Type B pancreatic cell (in vitro differentiated cells): ENCODE data around the gene DDIAS. TPM values are rescaled to one million over a fixed set of nuclear protein-coding genes. Genes with fewer than 3 reads are reported as not detected.

Experiments
- DNase-seq: peaks from one replicate; pipeline ENCODE4 v3.0.0; 2021; ENCODE audit warnings: mixed read lengths; ENCODE audit not compliant: unreplicated experiment; ENCODE audit errors: extremely low spot score
- H3K27ac Mint-ChIP-seq: 2 replicates; pipeline ENCODE4 v1.8.0; 2021; ENCODE audit warnings: mild to moderate bottlenecking, mixed read lengths
- H3K27me3 Mint-ChIP-seq: 2 replicates; pipeline ENCODE4 v1.8.0; 2021; ENCODE audit warnings: mixed read lengths
- H3K36me3 Mint-ChIP-seq: 2 replicates; pipeline ENCODE4 v1.8.0; 2021; ENCODE audit warnings: mixed read lengths
- H3K4me1 Mint-ChIP-seq: one replicate; pipeline ENCODE4 v1.8.0; 2021; ENCODE audit warnings: mixed read lengths; ENCODE audit not compliant: unreplicated experiment
- H3K4me3 Mint-ChIP-seq: 2 replicates; pipeline ENCODE4 v1.8.0; 2021; ENCODE audit warnings: mild to moderate bottlenecking, mixed read lengths
- H3K9me3 Mint-ChIP-seq: 2 replicates; pipeline ENCODE4 v1.8.0; 2021; ENCODE audit warnings: mixed read lengths
- CTCF ChIP-seq: fragments of 200-600 bp; sonication (generic); conservative IDR thresholded peaks from 2 replicates; pipeline ENCODE4 v1.5.0; 2021; ENCODE audit warnings: antibody characterized with exemption, mild to moderate bottlenecking
- total RNA-seq: library from RNA; stranded (reverse); gene quantifications from 2 replicates; pipeline ENCODE4 v1.2.1, GENCODE V29; 2021; ENCODE audit warnings: low replicate concordance

DDIAS gene
- total RNA-seq, 1 donor from 2014 or later = 7.6 TPM

GRCh38 chr11:82899186-82899820, 2.2 kb upstream of the DDIAS start:
- Mint-ChIP-seq H3K36me3 (no peaks in the 10 kb centered on the region), H3K4me3 (peak overlapping the region; percentile 99)
- no peak for TF ChIP-seq CTCF

GRCh38 chr11:82899957-82900276, 1.6 kb upstream of the DDIAS start:
- Mint-ChIP-seq H3K9me3 (no peaks in the 10 kb centered on the region), H3K27ac (peak overlapping the region; percentile 98), H3K4me1 (peaks cover 34% of the 10 kb centered on the region), H3K36me3 (no peaks in the 10 kb centered on the region), H3K27me3 (no peaks in the 10 kb centered on the region), H3K4me3 (peak overlapping the region; percentile 99)
- DNase-seq = no peak
- no peak for TF ChIP-seq CTCF

More at GRCh38 chr11:82899186-82899820, 2.2 kb upstream of the DDIAS start:
- Mint-ChIP-seq H3K27me3 (no peaks in the 10 kb centered on the region), H3K4me1 (peaks cover 34% of the 10 kb centered on the region), H3K9me3 (no peaks in the 10 kb centered on the region), H3K27ac (peak overlapping the region; percentile 98)
- DNase-seq = no peak

GRCh38 chr11:82900277-82901164, 1.0 kb upstream of the DDIAS start, which contains the start of gene PRCP:
PRCP (minus strand) TSS chr11:82900430; CDS start chr11:82900402, 28 bp downstream.
- no peak for TF ChIP-seq CTCF
- Mint-ChIP-seq H3K9me3 (no peaks in the 10 kb centered on the region), H3K27ac (peak within 1 kb of the TSS; percentile 98), H3K4me1 (peaks cover 30% of the 10 kb centered on the region), H3K36me3 (no peaks in the 10 kb centered on the region), H3K27me3 (no peaks in the 10 kb centered on the region), H3K4me3 (peak within 1 kb of the TSS; percentile 99)
- DNase-seq = peak; percentile 86

GRCh38 chr11:82901922-82902485, 468 bp downstream of the DDIAS start:
- no peak for TF ChIP-seq CTCF
- no peak for DNase-seq
- no peaks in the 10 kb centered on the region for H3K9me3 Mint-ChIP-seq
- H3K4me3 Mint-ChIP-seq = peak overlapping the region; percentile 99
- no peaks in the 10 kb centered on the region for H3K36me3 Mint-ChIP-seq
- H3K4me1 Mint-ChIP-seq = peaks cover 30% of the 10 kb centered on the region
- H3K27ac Mint-ChIP-seq = peak overlapping the region; percentile 98
- no peaks in the 10 kb centered on the region for H3K27me3 Mint-ChIP-seq

GRCh38 chr11:82902880-82903279, 1.3 kb downstream of the DDIAS start:
- Mint-ChIP-seq H3K27ac (no peak overlapping the region), H3K36me3 (no peaks in the 10 kb centered on the region)
- no peak for TF ChIP-seq CTCF

More at GRCh38 chr11:82902880-82903279, 1.3 kb downstream of the DDIAS start:
- Mint-ChIP-seq H3K4me1 (peaks cover 25% of the 10 kb centered on the region), H3K9me3 (no peaks in the 10 kb centered on the region), H3K27me3 (no peaks in the 10 kb centered on the region), H3K4me3 (peak overlapping the region; percentile 99)
- no peak for DNase-seq
